DND-41 (cell line): Measurements from ENCODE around the gene TTLL8.

Experiments
- ATAC-seq: fragments of 200-7000 bp; cut with Tn5 transposase; 3 replicates; pipeline ENCODE4 v1.9.1; 2021; ENCODE audit warnings: low read depth; ENCODE audit not compliant: insufficient read depth
- DNase-seq: peaks from one replicate; pipeline ENCODE4 v3.0.0-alpha.2; 2020
- H2AFZ ChIP-seq: 2 replicates; pipeline ENCODE4 v1.6.0; 2012; ENCODE audit warnings: low read depth, low read length
- H3K27ac ChIP-seq: 2 replicates; pipeline ENCODE4 v1.5.1; 2012; ENCODE audit warnings: low read length, inconsistent platforms
- H3K27me3 ChIP-seq: fragments of 200-600 bp; sonication (generic); 2 replicates; pipeline ENCODE4 v1.6.0; 2012; ENCODE audit warnings: low read length, mild to moderate bottlenecking, inconsistent platforms; ENCODE audit not compliant: insufficient read depth, poor library complexity
- H3K36me3 ChIP-seq: 2 replicates; pipeline ENCODE4 v1.5.1; 2012; ENCODE audit warnings: low read length, inconsistent platforms; ENCODE audit not compliant: insufficient read depth
- H3K4me1 ChIP-seq: 2 replicates; pipeline ENCODE4 v1.5.1; 2012; ENCODE audit warnings: mild to moderate bottlenecking, low read length; ENCODE audit not compliant: insufficient read depth
- H3K4me2 ChIP-seq: 2 replicates; pipeline ENCODE4 v1.6.0; 2012; ENCODE audit warnings: mild to moderate bottlenecking, moderate library complexity, low read length, inconsistent platforms; ENCODE audit not compliant: insufficient read depth
- H3K4me3 ChIP-seq, 2 experiments: fragments of 200-600 bp in 1 of 2; shearing (Covaris generic) in 1 of 2; 2 replicates each; pipeline ENCODE4 v1.5.1; 2012 to 2016; ENCODE audit warnings: inconsistent platforms in 2 of 2, low read length in 2 of 2, mild to moderate bottlenecking in 2 of 2, low read depth in 1 of 2, moderate library complexity in 1 of 2
- H3K79me2 ChIP-seq: 2 replicates; pipeline ENCODE4 v1.6.0; 2012; ENCODE audit warnings: low read length, inconsistent platforms; ENCODE audit not compliant: insufficient read depth
- H3K9ac ChIP-seq: 2 replicates; pipeline ENCODE4 v1.6.0; 2012; ENCODE audit warnings: low read depth, mild to moderate bottlenecking, inconsistent platforms, low read length, moderate library complexity
- H3K9me3 ChIP-seq: 2 replicates; pipeline ENCODE4 v1.5.1; 2012; ENCODE audit warnings: low read length, moderate library complexity, mild to moderate bottlenecking, inconsistent platforms; ENCODE audit not compliant: insufficient read depth, severe bottlenecking
- H4K20me1 ChIP-seq: 2 replicates; pipeline ENCODE4 v1.6.0; 2012; ENCODE audit warnings: low read length; ENCODE audit not compliant: insufficient read depth
- EZH2 ChIP-seq: IDR thresholded peaks from 3 replicates; pipeline ENCODE4 v1.6.1; 2012; ENCODE audit warnings: borderline replicate concordance, low read depth, mild to moderate bottlenecking, moderate library complexity, low read length, inconsistent platforms; ENCODE audit not compliant: severe bottlenecking
- TF ChIP-seq, protein P1 (sequence below): IDR thresholded peaks from 2 replicates; pipeline ENCODE4 v1.5.1; 2012; ENCODE audit warnings: borderline replicate concordance, low read length, moderate library complexity, mild to moderate bottlenecking; ENCODE audit not compliant: poor library complexity, severe bottlenecking; ENCODE audit errors: extremely low read depth

Gene TTLL8

DNA sequence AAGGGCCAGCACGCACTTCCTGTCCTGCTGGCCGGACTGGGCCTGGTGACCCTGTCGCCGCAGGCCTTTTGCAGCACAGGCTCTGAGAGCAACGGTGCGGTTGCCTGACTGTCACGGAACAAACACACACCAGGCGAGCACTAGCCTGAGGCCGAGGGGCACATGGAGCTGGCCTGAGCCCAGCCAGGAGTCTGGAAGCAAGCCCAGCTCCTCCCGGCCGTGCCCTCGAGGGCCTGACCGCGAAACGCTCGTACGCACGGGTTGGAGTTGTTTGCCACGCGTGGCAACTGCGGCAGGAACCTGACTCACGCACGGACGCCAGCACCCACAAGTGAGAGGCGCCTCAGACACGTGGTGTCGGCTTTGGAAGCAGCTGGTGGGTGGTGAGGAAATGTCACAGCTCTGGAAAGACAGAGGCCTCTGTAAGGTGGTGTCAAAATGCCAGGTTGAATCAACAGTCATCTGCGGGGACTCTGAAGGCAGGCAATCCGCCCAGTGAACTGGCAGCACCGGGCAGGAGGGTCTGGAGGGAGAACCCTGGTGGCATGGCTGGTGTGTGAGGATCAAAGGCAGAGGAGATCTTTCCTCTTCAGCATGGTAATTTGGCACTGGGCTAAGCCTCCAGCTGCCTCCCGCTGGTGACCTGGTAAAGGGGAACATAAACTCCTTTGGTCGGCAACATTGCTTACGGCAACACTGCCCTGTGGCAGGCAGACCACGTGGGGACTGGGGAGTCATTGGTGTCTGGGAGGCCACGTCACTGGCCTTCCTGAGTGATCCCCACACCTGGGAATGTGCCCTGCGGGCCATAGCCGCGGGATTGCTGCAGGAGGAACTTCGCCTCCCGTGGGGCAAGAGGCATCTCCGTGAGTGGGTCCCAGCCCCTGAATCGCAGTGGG lies 30.2 kb downstream of the TTLL8 start:
- H3K36me3 ChIP-seq: no peaks in the 10 kb centered on the region
- H4K20me1 ChIP-seq: no peaks in the 10 kb centered on the region; the same call in 1 of the 2 replicates
- no peak for DNase-seq
- H3K79me2 ChIP-seq: no peaks in the 10 kb centered on the region
- no peaks in the 10 kb centered on the region for H3K27me3 ChIP-seq
- no peak overlapping the region for H3K27ac ChIP-seq
- no peak overlapping the region for H3K4me3 ChIP-seq
- H3K9ac ChIP-seq: no peak overlapping the region
- no peak for TF ChIP-seq EZH2
- TF ChIP-seq, protein P1, sequence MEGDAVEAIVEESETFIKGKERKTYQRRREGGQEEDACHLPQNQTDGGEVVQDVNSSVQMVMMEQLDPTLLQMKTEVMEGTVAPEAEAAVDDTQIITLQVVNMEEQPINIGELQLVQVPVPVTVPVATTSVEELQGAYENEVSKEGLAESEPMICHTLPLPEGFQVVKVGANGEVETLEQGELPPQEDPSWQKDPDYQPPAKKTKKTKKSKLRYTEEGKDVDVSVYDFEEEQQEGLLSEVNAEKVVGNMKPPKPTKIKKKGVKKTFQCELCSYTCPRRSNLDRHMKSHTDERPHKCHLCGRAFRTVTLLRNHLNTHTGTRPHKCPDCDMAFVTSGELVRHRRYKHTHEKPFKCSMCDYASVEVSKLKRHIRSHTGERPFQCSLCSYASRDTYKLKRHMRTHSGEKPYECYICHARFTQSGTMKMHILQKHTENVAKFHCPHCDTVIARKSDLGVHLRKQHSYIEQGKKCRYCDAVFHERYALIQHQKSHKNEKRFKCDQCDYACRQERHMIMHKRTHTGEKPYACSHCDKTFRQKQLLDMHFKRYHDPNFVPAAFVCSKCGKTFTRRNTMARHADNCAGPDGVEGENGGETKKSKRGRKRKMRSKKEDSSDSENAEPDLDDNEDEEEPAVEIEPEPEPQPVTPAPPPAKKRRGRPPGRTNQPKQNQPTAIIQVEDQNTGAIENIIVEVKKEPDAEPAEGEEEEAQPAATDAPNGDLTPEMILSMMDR: no peak
- no peak overlapping the region for H2AFZ ChIP-seq
- no peak overlapping the region for H3K4me2 ChIP-seq
- peak; percentile 39; the same call in 1 of the 3 replicates for ATAC-seq
- H3K9me3 ChIP-seq: no peaks in the 10 kb centered on the region
- no peaks in the 10 kb centered on the region for H3K4me1 ChIP-seq

DNA sequence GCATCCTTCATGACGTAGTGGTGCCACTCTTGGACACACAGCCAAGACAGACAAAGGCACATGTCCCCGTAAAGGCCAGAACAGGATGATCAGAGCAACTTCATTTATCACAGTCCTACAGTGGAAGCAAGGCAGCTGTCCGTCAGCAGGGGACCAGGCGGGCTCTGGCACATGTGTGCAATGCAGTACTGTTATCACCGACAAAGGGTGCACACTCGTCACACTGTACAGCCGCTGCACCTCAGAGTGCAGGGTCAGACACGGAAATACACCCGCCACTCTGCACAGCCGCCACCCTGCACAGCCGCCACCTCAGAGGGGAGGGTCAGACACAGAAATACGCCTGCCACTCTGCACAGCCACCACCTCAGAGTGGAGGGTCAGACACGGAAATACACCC lies 32.1 kb downstream of the TTLL8 start:
- ATAC-seq (no peak), DNase-seq (no peak)
- H3K79me2 ChIP-seq: no peaks in the 10 kb centered on the region
- H3K36me3 ChIP-seq: no peaks in the 10 kb centered on the region
- no peak overlapping the region for H3K9ac ChIP-seq
- no peaks in the 10 kb centered on the region for H4K20me1 ChIP-seq
- H3K4me2 ChIP-seq: no peak overlapping the region
- H3K4me1 ChIP-seq: no peaks in the 10 kb centered on the region
- H3K27me3 ChIP-seq: no peaks in the 10 kb centered on the region
- H3K4me3 ChIP-seq: no peak overlapping the region
- no peak overlapping the region for H3K27ac ChIP-seq
- H2AFZ ChIP-seq: no peak overlapping the region
- H3K9me3 ChIP-seq: no peaks in the 10 kb centered on the region
- no peak for TF ChIP-seq EZH2
- TF ChIP-seq, protein P1: no peak

DNA sequence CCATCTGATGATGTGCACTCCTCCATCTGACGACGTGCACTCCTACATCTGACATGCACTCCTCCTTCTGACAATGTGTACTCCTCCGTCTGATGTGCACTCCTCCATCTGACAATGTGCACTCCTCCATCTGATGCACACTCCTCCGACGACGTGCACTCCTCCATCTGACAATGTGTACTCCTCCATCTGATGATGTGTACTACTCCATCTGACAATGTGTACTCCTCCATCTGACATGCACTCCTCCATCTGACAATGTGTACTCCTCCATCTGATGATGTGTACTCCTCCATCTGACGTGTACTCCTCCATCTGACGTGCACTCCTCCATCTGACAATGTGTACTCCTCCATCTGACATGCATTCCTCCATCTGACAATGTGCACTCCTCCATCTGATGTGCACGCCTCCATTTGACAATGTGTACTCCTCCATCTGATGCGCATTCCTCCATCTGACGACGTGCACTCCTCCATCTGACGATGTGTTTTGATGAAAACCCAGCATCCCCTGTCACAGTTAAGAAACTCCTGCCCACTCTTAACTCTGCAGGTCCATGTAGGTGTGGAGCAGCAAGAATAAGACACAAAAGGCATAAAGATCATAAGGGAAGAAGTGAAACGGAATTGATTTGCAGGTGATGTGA lies 35.8 kb downstream of the TTLL8 start:
- no peak for ATAC-seq

More for the DNA sequence above, 35.8 kb downstream of the TTLL8 start:
- no peaks in the 10 kb centered on the region for H3K79me2 ChIP-seq
- no peaks in the 10 kb centered on the region for H3K4me1 ChIP-seq
- no peak for DNase-seq
- H3K27ac ChIP-seq: no peak overlapping the region
- no peak overlapping the region for H3K9ac ChIP-seq
- no peak for TF ChIP-seq EZH2
- TF ChIP-seq, protein P1: no peak
- no peaks in the 10 kb centered on the region for H4K20me1 ChIP-seq
- no peak overlapping the region for H3K4me3 ChIP-seq
- H3K36me3 ChIP-seq: no peaks in the 10 kb centered on the region
- peaks cover 5% of the 10 kb centered on the region for H3K9me3 ChIP-seq
- H3K4me2 ChIP-seq: no peak overlapping the region
- no peak overlapping the region for H2AFZ ChIP-seq
- no peaks in the 10 kb centered on the region for H3K27me3 ChIP-seq
